Tibial nerve (tissue), 4 donors: ENCODE measurements around the gene SLC1A1. TPM values are rescaled to one million over a fixed set of nuclear protein-coding genes. Genes with fewer than 3 reads are reported as not detected.
A peak's percentile ranks its signal among the peaks of the same experiment; 100 is the strongest.

Experiments
- DNase-seq, 2 donors: peaks; one replicate each; pipeline ENCODE4 v3.0.0-alpha.2; 2019; ENCODE audit warnings: low spot score in 2 of 2
- H3K27ac ChIP-seq, 4 donors: fragments of 200-600 bp; sonication (generic) in 3 of 4; one replicate each; pipeline ENCODE4 v1.5.1; 2017 to 2019; ENCODE audit warnings: mild to moderate bottlenecking in 1 of 4
- H3K27me3 ChIP-seq, 2 donors: fragments of 200-600 bp; sonication (generic) in 1 of 2; one replicate each; pipeline versions ENCODE4 v1.5.1 to v1.6.0; 2017 to 2019
- H3K36me3 ChIP-seq, 3 donors: fragments of 200-600 bp; sonication (generic); one replicate each; pipeline ENCODE4 v1.5.1; 2018 to 2019
- H3K4me1 ChIP-seq, 4 donors: fragments of 200-600 bp; sonication (generic) in 3 of 4; one replicate each; pipeline ENCODE4 v1.5.1; 2017 to 2019
- H3K4me3 ChIP-seq, 4 donors: fragments of 200-600 bp; sonication (generic) in 3 of 4; one replicate each; pipeline ENCODE4 v1.5.1; 2017 to 2019; ENCODE audit warnings: mild to moderate bottlenecking in 1 of 4, moderate library complexity in 1 of 4
- H3K9me3 ChIP-seq, 4 donors: fragments of 200-600 bp; sonication (generic) in 3 of 4; one replicate each; pipeline ENCODE4 v1.5.1; 2017 to 2019
- EP300 ChIP-seq, 2 donors: sonication (generic); formaldehyde crosslinking; IDR thresholded peaks; one replicate each; pipeline ENCODE4 v1.6.1; 2017; ENCODE audit warnings: antibody characterized with exemption in 2 of 2, mild to moderate bottlenecking in 1 of 2
- POLR2A ChIP-seq, 2 donors: fragments of 450-650 bp; IDR thresholded peaks; one replicate each; pipeline ENCODE4 v1.6.1; 2017; ENCODE audit warnings: antibody characterized with exemption in 2 of 2, mild to moderate bottlenecking in 2 of 2, moderate library complexity in 2 of 2
- WGBS, 2 donors: methylation state at CpG; one replicate each; pipeline ENCODE4 v1.1.5; 2018; 5-methylcytosine and 5-hydroxymethylcytosine counted together
- total RNA-seq, 4 donors: library from RNA; depleted of rRNA; stranded (reverse); fragments of >200 nt; gene quantifications; one replicate each; pipeline ENCODE4 v1.1.0, GENCODE V29; 2016
- TF ChIP-seq, protein P1 (sequence below), 5 experiments: fragments of 200-600 bp in 3 of 5; fragments of 450-650 bp in 2 of 5; sonication (generic) in 3 of 5; IDR thresholded peaks; one replicate each; pipeline ENCODE4 v1.5.1; 2016 to 2019; ENCODE audit warnings: antibody characterized with exemption in 5 of 5, mild to moderate bottlenecking in 3 of 5, moderate library complexity in 2 of 5

The SLC1A1 gene
- total RNA-seq, 4 donors from 2014 or later, result 4.0 to 16.8 (median 6.7) TPM

DNA sequence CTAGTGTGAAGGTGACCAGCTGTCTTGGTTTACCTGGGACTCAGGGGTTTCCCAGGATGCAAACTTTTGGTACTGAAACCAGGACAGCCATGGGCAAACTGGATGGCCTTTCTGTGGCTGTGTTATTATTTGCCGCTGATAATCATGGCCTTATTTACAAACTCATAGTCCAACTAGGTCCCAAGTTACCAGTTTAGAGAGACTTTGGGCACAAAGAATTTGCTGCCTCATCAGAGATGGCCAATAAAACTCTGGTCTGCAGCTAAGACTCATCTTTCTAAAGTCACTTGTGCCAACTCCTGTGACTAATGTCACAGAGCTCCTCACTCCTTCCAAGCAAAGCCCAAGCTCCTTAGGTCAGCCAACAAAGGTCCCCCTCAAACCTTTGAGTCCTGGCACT lies 124.4 kb downstream of the SLC1A1 start:
- H3K4me3 ChIP-seq, result no peak overlapping the region
- H3K9me3 ChIP-seq, result no peaks in the 10 kb centered on the region
- 83 to 92% methylated on average over 1 of the region's 1 CpG for WGBS, 2 donors
- no peaks in the 10 kb centered on the region for H3K36me3 ChIP-seq
- no peak for DNase-seq
- no peaks in the 10 kb centered on the region for H3K4me1 ChIP-seq
- TF ChIP-seq POLR2A (IDR thresholded peaks at IDR 0.05), result no peak
- TF ChIP-seq EP300 (IDR thresholded peaks at IDR 0.05), result no peak
- TF ChIP-seq, protein P1, sequence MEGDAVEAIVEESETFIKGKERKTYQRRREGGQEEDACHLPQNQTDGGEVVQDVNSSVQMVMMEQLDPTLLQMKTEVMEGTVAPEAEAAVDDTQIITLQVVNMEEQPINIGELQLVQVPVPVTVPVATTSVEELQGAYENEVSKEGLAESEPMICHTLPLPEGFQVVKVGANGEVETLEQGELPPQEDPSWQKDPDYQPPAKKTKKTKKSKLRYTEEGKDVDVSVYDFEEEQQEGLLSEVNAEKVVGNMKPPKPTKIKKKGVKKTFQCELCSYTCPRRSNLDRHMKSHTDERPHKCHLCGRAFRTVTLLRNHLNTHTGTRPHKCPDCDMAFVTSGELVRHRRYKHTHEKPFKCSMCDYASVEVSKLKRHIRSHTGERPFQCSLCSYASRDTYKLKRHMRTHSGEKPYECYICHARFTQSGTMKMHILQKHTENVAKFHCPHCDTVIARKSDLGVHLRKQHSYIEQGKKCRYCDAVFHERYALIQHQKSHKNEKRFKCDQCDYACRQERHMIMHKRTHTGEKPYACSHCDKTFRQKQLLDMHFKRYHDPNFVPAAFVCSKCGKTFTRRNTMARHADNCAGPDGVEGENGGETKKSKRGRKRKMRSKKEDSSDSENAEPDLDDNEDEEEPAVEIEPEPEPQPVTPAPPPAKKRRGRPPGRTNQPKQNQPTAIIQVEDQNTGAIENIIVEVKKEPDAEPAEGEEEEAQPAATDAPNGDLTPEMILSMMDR (IDR thresholded peaks at IDR 0.05), result no peak
- H3K27me3 ChIP-seq, result no peaks in the 10 kb centered on the region
- H3K27ac ChIP-seq, result no peak overlapping the region

DNA sequence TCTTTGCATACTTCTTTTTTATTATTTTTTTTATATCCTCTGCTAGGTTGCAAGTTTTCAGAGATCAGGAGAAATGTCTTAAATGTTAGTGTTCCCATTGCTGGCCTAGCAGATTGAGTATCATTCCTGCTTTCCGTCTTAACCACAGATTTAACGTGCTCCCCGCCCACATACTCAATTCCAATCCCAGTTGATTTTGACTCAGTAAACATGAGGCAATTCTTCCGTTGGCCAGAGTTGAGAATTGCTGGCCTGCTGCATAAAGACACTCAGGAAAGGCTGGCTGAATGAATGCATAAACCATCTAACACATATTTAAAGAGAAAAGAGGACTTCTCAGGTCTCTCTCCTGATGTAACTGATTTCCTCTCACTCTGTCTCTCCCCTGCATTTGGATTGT lies 125.0 kb downstream of the SLC1A1 start:
- Histone ChIP-seq H3K4me1 (no peaks in the 10 kb centered on the region), H3K36me3 (no peaks in the 10 kb centered on the region), H3K27ac (no peak overlapping the region), H3K27me3 (no peaks in the 10 kb centered on the region), H3K4me3 (no peak overlapping the region), H3K9me3 (no peaks in the 10 kb centered on the region)
- 29 to 30% methylated on average over 4 of the region's 4 CpGs for WGBS, 2 donors
- TF ChIP-seq, protein P1 (IDR thresholded peaks at IDR 0.05), result no peak
- TF ChIP-seq EP300 (IDR thresholded peaks at IDR 0.05) (no peak), POLR2A (IDR thresholded peaks at IDR 0.05) (no peak)
- peak in 1 of 2 donors; percentile 23 for DNase-seq

DNA sequence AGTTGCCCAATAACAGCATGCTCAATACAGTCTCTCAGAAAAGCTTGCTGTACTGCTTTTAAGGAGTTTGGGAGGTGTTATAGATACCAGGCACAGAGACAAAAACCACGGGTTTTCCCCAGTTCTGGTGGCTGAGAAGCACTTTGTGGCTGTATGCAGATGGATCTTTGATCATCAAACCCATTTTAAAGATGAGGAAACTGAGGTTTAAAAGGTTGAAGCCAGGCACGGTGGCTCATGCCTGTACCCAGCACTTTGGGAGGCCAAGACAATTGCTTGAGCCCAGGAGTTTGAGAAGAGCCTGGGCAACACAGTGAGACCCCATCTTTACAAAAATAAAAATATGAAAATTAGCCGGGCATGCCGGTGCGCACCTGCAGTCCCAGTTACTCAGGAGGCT lies 125.5 kb downstream of the SLC1A1 start:
- no peaks in the 10 kb centered on the region for H3K27me3 ChIP-seq
- DNase-seq, result no peak
- H3K4me1 ChIP-seq, result no peaks in the 10 kb centered on the region
- H3K36me3 ChIP-seq, result no peaks in the 10 kb centered on the region
- no peaks in the 10 kb centered on the region for H3K9me3 ChIP-seq
- H3K27ac ChIP-seq, result no peak overlapping the region
- 89 to 93% methylated on average over 5 of the region's 5 CpGs for WGBS, 2 donors
- TF ChIP-seq POLR2A (IDR thresholded peaks at IDR 0.05) (no peak), EP300 (IDR thresholded peaks at IDR 0.05) (no peak)
- TF ChIP-seq, protein P1 (IDR thresholded peaks at IDR 0.05), result no peak
- no peak overlapping the region for H3K4me3 ChIP-seq

DNA sequence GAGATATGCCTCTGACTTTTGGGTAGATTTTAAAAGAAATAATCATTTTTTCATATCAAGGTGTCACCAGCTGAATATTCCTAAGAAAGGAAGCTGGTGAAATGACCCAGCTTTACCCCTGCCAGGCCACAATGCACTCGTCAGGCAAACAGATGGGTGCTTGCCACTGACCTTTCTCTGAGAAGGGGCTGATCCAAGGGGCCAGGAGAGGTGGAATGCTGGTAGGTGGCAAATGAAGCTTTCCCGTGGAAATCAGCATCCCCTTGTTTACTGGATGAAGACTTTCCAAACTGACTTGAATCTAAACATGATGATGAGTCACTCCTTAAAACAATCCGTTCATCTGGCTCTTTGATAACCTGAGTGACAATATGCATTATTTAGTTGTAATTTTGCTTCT lies 127.5 kb downstream of the SLC1A1 start:
- 43 to 62% methylated on average over 3 of the region's 3 CpGs for WGBS, 2 donors
- no peak for DNase-seq
- no peak overlapping the region for H3K4me3 ChIP-seq

DNA sequence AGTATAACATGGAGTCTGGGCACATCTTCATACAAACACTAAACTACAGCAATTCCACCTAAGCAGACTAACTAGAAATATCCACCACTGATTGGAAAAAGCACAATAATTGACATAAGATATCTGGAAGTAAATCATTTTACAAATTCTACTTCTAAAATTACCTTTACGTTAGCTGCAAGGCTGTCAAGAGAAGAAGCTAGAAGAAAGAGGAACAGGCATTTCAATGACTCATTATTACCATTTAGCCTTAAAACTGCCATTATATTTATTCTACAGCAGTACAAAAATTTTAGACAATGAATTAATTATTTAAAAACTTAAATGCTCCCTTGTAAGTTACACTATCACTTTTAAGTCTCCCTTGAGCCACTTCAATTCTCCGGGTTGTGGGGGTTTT lies 128.4 kb downstream of the SLC1A1 start:
- Histone ChIP-seq H3K4me3 (no peak overlapping the region), H3K9me3 (no peaks in the 10 kb centered on the region), H3K27ac (no peak overlapping the region), H3K36me3 (no peaks in the 10 kb centered on the region), H3K4me1 (no peaks in the 10 kb centered on the region), H3K27me3 (no peaks in the 10 kb centered on the region)
- TF ChIP-seq POLR2A (IDR thresholded peaks at IDR 0.05) (no peak), EP300 (IDR thresholded peaks at IDR 0.05) (no peak)
- TF ChIP-seq, protein P1 (IDR thresholded peaks at IDR 0.05), result no peak
- DNase-seq, result no peak
- 72% methylated on average over 2 of the region's 2 CpGs for WGBS, 2 donors

More for the DNA sequence above, 127.5 kb downstream of the SLC1A1 start:
- Histone ChIP-seq H3K27ac (no peak overlapping the region), H3K27me3 (no peaks in the 10 kb centered on the region), H3K4me1 (no peaks in the 10 kb centered on the region), H3K36me3 (no peaks in the 10 kb centered on the region), H3K9me3 (no peaks in the 10 kb centered on the region)
- TF ChIP-seq, protein P1 (IDR thresholded peaks at IDR 0.05), result no peak
- TF ChIP-seq EP300 (IDR thresholded peaks at IDR 0.05) (no peak), POLR2A (IDR thresholded peaks at IDR 0.05) (no peak)
